GM20000 (cell line): ENCODE measurements around the gene MYD88.

ENCODE experiments used
- DNase-seq: peaks from one replicate; pipeline ENCODE4 v3.0.0; 2012; ENCODE audit warnings: low spot score
- TF ChIP-seq, protein P1 (sequence below): IDR thresholded peaks from 2 replicates; pipeline ENCODE4 v1.5.1; 2012; ENCODE audit warnings: mild to moderate bottlenecking, control low read depth; ENCODE audit errors: extremely low read depth, missing control alignments

The MYD88 gene

DNA sequence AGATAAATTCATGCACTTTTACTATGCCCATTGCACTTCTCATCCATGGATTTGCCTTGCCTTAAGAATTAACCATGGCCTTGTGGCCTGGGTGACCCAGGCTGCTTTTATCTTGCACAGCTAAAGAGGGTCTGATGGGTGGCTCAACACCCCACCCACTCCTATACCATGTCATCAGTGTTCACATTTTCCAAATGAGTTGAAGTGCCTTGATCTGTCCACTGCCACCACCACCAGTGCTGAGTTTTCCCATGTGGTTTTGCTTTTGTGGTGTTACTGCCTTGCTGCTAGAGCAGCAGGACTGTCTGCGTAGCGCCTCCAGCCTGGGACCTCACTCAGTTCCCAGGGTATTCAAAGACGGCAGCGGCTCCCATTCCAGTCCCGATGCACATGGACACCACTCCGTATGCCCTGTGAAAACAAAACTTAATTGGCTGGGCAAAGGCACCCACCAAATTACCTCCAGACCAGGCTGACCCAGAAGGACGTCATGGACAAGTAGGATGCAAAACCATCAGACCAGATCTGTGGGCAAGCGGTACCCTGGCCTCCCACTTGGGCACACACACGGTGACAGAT lies 15.7 kb upstream of the MYD88 start:
- TF ChIP-seq, protein P1, sequence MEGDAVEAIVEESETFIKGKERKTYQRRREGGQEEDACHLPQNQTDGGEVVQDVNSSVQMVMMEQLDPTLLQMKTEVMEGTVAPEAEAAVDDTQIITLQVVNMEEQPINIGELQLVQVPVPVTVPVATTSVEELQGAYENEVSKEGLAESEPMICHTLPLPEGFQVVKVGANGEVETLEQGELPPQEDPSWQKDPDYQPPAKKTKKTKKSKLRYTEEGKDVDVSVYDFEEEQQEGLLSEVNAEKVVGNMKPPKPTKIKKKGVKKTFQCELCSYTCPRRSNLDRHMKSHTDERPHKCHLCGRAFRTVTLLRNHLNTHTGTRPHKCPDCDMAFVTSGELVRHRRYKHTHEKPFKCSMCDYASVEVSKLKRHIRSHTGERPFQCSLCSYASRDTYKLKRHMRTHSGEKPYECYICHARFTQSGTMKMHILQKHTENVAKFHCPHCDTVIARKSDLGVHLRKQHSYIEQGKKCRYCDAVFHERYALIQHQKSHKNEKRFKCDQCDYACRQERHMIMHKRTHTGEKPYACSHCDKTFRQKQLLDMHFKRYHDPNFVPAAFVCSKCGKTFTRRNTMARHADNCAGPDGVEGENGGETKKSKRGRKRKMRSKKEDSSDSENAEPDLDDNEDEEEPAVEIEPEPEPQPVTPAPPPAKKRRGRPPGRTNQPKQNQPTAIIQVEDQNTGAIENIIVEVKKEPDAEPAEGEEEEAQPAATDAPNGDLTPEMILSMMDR = no peak
- no peak for DNase-seq

DNA sequence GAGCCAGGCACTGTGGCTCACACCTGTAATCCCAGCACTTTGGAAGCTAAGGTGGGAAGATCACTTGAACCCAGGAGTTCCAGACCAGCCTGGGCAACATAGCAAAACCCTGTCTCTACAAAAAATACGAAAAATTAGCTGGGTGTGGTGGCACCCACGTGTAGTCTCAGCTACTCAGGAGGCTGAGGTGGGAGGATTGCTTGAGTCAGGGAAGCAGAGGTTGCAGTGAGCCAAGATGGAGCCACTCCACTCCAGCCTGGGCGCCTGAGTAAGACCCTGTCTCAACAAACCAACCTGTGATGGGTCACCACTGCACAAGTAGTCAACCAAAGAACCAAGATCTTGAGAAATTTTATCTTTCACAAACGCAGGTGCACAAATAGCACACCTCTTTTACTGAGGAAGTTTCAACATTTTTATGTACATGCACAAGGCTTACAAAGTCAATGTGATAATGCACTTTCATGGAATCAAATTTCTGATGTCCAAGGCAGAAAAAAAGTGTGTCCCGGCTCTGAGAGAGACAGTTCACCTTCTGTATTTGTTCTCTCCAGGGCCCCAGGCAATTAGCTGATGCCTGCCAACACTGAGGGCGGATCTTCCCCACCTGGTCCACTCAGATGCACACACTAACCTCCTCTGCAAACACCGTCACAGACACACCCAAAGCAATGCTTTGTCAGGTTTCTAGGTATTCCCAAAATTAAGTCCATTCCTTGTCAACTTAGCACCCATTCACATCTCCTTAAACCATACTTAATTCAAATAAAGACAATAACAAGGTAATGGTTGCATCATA lies 13.9 kb upstream of the MYD88 start:
- DNase-seq = no peak

DNA sequence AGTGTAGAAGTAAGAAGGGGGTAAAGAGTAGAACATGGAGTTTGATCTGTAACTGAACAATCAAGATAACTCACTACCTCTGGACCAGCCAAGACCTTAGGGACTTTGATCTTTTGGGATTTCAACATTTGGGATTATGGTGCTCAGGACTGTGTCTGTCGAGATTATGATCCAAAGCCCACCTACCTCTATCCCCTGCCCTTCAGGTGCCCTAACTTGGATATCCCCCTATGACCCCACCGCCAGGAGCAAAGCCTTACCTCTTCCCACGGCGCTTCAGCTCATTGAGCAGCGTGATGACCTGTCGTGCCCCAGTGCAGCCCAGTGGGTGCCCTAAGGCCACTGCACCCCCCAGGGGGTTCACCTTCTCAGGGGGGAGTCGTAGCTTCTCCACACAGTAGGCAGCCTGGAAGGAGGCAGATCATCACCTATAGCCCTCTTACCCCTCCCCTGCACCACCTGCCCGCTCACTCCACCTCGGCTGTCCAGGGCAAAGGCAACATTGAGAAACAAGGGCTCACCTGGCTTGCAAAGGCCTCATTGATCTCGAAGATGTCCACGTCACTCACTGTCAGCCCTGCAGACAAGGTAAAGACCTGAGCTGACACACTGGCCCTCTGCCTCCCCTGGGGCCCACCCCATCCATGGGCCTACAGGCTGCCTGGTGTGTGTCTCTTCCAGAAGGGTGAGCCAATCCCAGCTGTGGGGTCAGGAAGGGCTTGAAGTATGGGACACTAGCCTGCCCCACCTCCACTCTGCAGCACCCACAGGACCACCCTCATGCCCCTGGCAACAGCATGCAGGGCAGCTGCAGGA lies 12.9 kb upstream of the MYD88 start:
- DNase-seq = no peak
- TF ChIP-seq, protein P1 = no peak

More for the DNA sequence above, 13.9 kb upstream of the MYD88 start:
- TF ChIP-seq, protein P1 = no peak

DNA sequence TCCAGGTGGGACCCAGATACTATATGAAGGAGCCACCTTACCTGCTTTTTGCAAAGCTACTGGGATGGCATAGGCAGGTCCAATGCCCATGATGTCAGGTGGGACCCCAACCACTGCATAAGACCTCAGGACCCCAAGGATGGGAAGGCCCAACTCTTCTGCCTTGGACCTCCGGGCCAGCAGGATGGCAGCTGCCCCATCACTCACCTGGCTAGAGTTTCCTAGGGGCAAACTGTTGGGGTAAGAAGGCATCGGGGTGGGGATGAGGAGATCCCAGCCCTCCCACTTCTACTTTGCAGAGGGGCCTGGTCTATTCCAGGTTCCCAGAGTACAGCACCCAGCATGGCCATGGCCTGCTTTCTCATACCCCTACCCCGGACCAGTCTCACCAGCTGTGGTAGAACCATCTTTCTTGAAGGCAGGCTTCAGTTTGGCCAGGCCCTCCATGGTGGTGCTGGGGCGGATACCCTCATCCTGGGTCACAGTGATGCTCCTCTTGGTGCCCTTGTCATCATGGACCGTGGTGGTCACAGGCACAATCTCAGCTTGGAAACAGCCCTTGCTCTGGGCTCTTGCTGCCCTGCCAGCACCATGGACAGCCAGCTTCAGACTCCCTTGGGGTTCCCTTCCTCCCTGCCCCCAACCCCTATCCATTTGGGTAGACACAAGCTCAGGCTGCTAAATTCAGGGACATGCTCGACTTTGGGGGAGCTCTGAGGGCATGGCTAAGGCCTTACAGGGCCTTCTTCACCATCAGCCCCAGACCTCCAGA lies 12.2 kb upstream of the MYD88 start:
- no peak for DNase-seq
- TF ChIP-seq, protein P1 = no peak

DNA sequence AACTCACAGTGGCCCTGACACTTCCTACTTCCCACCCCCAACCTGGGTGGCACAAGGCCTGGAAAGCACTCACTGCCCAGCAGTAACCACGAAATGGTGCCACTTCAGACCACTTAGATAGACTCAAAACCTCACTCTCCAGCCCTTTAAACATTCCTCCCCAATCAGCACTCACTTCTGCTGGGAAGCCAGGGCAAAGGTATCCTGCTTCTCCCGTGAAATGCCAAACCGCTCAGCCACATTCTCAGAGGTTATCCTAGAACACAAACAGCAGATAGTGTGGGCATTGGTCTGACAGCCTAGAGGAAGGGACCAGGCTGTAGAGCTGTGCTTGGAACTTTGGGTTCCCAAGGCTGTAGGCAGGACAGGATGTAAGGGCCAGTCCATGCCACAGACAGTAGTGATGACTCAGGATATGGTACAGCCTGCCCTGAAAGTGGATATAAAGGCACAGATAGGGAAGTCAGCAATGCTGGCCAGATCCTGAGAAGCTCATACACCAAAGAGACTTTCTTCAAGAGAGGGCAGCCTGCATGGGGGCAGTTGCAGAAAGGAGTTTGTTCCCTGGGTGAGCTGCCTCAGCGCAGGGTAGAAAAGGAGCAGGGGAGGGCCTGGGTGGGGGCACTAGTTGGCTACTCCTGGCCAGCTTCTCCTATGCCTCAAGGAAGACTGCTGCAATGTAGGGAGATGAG lies 10.7 kb upstream of the MYD88 start:
- no peak for DNase-seq
- TF ChIP-seq, protein P1 = no peak

DNA sequence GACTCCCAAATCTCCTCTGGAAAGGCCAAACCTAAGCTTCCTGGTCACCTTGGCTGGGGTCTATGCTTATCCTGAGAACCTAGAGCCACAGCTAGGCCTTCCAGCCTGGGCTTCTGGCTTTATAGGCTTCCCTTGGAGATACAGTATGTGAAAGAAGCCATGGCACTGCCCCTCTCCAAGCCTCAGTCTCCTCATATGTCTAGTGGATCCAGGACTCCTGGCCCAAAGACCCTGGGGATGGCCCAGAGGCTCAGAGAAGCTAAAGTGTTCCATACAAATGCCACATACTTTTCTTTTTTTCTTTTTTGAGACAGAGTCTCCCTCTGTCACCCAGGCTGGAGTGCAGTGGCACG lies 10.2 kb upstream of the MYD88 start:
- TF ChIP-seq, protein P1 = no peak
- DNase-seq = no peak
